ENCODE results near the gene EXOC6.

GRCh38 chr10:92969151-92969550 lies 120.8 kb downstream of the EXOC6 start:
- TF ChIP-seq CTCF (IDR thresholded peaks at IDR 0.05 in 2 of 3, conservative IDR thresholded peaks at IDR 0.05 in 1 of 3; ENCODE audit: borderline replicate concordance in 1 of 3, insufficient read depth in 1 of 3, low read depth in 2 of 3, low read length in 2 of 3) (no peak), POLR2AphosphoS5 (IDR thresholded peaks at IDR 0.05; ENCODE audit: low read depth, low read length) (no peak), EZH2phosphoT487 (IDR thresholded peaks at IDR 0.05; ENCODE audit: borderline replicate concordance) (no peak), JUND (IDR thresholded peaks at IDR 0.05) (no peak), EZH2 (IDR thresholded peaks at IDR 0.05) (no peak), POLR2A (IDR thresholded peaks at IDR 0.05; ENCODE audit: borderline replicate concordance, extremely low read depth, insufficient read depth, insufficient read length) (no peak), YY1 (IDR thresholded peaks at IDR 0.05; ENCODE audit: extremely low read depth, insufficient replicate concordance, low read depth, low read length) (no peak), RAD21 (IDR thresholded peaks at IDR 0.05; ENCODE audit: low read depth) (no peak), ZFX (IDR thresholded peaks at IDR 0.05) (no peak), CEBPB (IDR thresholded peaks at IDR 0.05; ENCODE audit: low read depth) (no peak), SP1 (IDR thresholded peaks at IDR 0.05; ENCODE audit: low read depth) (no peak)
- TF ChIP-seq, protein P1, sequence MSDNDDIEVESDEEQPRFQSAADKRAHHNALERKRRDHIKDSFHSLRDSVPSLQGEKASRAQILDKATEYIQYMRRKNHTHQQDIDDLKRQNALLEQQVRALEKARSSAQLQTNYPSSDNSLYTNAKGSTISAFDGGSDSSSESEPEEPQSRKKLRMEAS (IDR thresholded peaks at IDR 0.05), result no peak
- TF ChIP-seq, protein P2, sequence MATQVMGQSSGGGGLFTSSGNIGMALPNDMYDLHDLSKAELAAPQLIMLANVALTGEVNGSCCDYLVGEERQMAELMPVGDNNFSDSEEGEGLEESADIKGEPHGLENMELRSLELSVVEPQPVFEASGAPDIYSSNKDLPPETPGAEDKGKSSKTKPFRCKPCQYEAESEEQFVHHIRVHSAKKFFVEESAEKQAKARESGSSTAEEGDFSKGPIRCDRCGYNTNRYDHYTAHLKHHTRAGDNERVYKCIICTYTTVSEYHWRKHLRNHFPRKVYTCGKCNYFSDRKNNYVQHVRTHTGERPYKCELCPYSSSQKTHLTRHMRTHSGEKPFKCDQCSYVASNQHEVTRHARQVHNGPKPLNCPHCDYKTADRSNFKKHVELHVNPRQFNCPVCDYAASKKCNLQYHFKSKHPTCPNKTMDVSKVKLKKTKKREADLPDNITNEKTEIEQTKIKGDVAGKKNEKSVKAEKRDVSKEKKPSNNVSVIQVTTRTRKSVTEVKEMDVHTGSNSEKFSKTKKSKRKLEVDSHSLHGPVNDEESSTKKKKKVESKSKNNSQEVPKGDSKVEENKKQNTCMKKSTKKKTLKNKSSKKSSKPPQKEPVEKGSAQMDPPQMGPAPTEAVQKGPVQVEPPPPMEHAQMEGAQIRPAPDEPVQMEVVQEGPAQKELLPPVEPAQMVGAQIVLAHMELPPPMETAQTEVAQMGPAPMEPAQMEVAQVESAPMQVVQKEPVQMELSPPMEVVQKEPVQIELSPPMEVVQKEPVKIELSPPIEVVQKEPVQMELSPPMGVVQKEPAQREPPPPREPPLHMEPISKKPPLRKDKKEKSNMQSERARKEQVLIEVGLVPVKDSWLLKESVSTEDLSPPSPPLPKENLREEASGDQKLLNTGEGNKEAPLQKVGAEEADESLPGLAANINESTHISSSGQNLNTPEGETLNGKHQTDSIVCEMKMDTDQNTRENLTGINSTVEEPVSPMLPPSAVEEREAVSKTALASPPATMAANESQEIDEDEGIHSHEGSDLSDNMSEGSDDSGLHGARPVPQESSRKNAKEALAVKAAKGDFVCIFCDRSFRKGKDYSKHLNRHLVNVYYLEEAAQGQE (IDR thresholded peaks at IDR 0.05; ENCODE audit: low read depth), result no peak
